H1 (cell line): ENCODE data around the gene BABAM2. TPM values are rescaled to one million over a fixed set of nuclear protein-coding genes. Genes with fewer than 3 reads are reported as not detected.

Experiments
- CTCF ChIA-PET: fragments of 300-600 bp; sonication (Branson Sonifier 250); formaldehyde crosslinking; loops from one replicate; lab custom pipeline; 2021; ENCODE audit not compliant: partially characterized antibody; lab: Charles Lee
- POLR2A ChIA-PET: fragments of 300-600 bp; sonication (Branson Sonifier 250); formaldehyde crosslinking; loops from one replicate; lab custom pipeline; 2021; ENCODE audit warnings: inconsistent platforms; ENCODE audit not compliant: partially characterized antibody; lab: Charles Lee
- DNase-seq, 2 experiments: peaks; one replicate each; pipeline versions ENCODE4 v3.0.0 to v3.0.0-alpha.2; 2010 to 2022; ENCODE audit warnings: low spot score in 2 of 2, low read depth in 1 of 2, mixed read lengths in 1 of 2
- FAIRE-seq: peaks from 2 replicates; lab custom pipeline; 2011; peaks lifted over from hg19 to GRCh38; lab: Jason Lieb, UNC
- H2AFZ ChIP-seq: 2 replicates; pipeline ENCODE4 v1.8.1; 2012; ENCODE audit warnings: low read length, inconsistent platforms
- H2AK5ac ChIP-seq: 2 replicates; pipeline ENCODE4 v1.6.1; 2013; ENCODE audit warnings: low read depth, low read length
- H2BK120ac ChIP-seq: replicated peaks from 2 replicates; pipeline ENCODE3; 2013; ENCODE audit warnings: low read depth, low read length, inconsistent platforms
- H2BK12ac ChIP-seq: 2 replicates; pipeline ENCODE4 v1.6.1; 2013; ENCODE audit warnings: low read depth, low read length
- H2BK15ac ChIP-seq: 2 replicates; pipeline ENCODE4 v1.6.1; 2013; ENCODE audit warnings: low read length
- H2BK20ac ChIP-seq: 2 replicates; pipeline ENCODE4 v1.6.1; 2013; ENCODE audit warnings: low read length
- H2BK5ac ChIP-seq: 2 replicates; pipeline ENCODE4 v1.6.1; 2013; ENCODE audit warnings: low read depth, low read length
- H3K14ac ChIP-seq: 2 replicates; pipeline ENCODE4 v1.6.1; 2013; ENCODE audit warnings: inconsistent platforms; ENCODE audit not compliant: insufficient read length
- H3K18ac ChIP-seq: 2 replicates; pipeline ENCODE4 v1.6.1; 2013; ENCODE audit warnings: low read length; ENCODE audit errors: extremely low read depth
- H3K23ac ChIP-seq: 2 replicates; pipeline ENCODE4 v1.6.1; 2013; ENCODE audit warnings: inconsistent platforms; ENCODE audit not compliant: insufficient read length
- H3K23me2 ChIP-seq: 2 replicates; pipeline ENCODE4 v1.6.1; 2013; ENCODE audit warnings: low read depth, low read length
- H3K27ac ChIP-seq: 2 replicates; pipeline ENCODE4 v1.6.1; 2011; ENCODE audit warnings: low read depth, low read length, inconsistent platforms
- H3K27me3 ChIP-seq, 4 experiments: replicated peaks in 1 of 4; 1 replicate in 1 of 4; 2 replicates in 3 of 4; pipeline versions ENCODE4 v1.6.1 to v1.8.1; 2011 to 2013; ENCODE audit warnings: low read length in 3 of 4, mild to moderate bottlenecking in 3 of 4, inconsistent platforms in 2 of 4, mixed read lengths in 2 of 4, moderate library complexity in 1 of 4; ENCODE audit not compliant: control insufficient read depth in 3 of 4, insufficient read depth in 3 of 4; ENCODE audit errors: extremely low read depth in 1 of 4
- H3K36me3 ChIP-seq, 4 experiments: 2 replicates each; pipeline versions ENCODE4 v1.6.1 to v1.8.1; 2011 to 2013; ENCODE audit warnings: mild to moderate bottlenecking in 4 of 4, low read length in 3 of 4, moderate library complexity in 2 of 4, control low read depth in 1 of 4, inconsistent platforms in 1 of 4; ENCODE audit not compliant: insufficient read depth in 4 of 4, control insufficient read depth in 2 of 4
- H3K4ac ChIP-seq: replicated peaks from 2 replicates; pipeline ENCODE3; 2013; ENCODE audit warnings: low read length, low read depth, mixed read lengths, inconsistent platforms; ENCODE audit not compliant: insufficient read length
- H3K4me1 ChIP-seq, 4 experiments: replicated peaks in 1 of 4; 1 replicate in 1 of 4; 2 replicates in 3 of 4; pipeline versions ENCODE4 v1.6.1 to v1.8.1; 2011 to 2013; ENCODE audit warnings: low read length in 3 of 4, inconsistent platforms in 2 of 4, mixed read lengths in 1 of 4; ENCODE audit not compliant: insufficient read depth in 4 of 4, control insufficient read depth in 3 of 4
- H3K4me2 ChIP-seq, 2 experiments: 2 replicates each; pipeline versions ENCODE4 v1.6.1 to v1.8.1; 2011 to 2013; ENCODE audit warnings: low read depth in 2 of 2, low read length in 2 of 2, control low read depth in 1 of 2, inconsistent platforms in 1 of 2, mild to moderate bottlenecking in 1 of 2; ENCODE audit not compliant: insufficient read depth in 1 of 2
- H3K4me3 ChIP-seq, 4 experiments: fragments of 200-600, 300-600 bp in 1 of 4; sonication (generic), shearing (Covaris generic), sonication (Bioruptor Twin) in 1 of 4; 2 replicates each; pipeline versions ENCODE4 v1.5.1 to v1.8.1; 2011 to 2016; ENCODE audit warnings: low read length in 4 of 4, low read depth in 3 of 4, control low read depth in 2 of 4, inconsistent platforms in 2 of 4, mild to moderate bottlenecking in 2 of 4, mixed read lengths in 1 of 4, moderate library complexity in 1 of 4; ENCODE audit not compliant: insufficient read depth in 2 of 4; ENCODE audit errors: extremely low read depth in 1 of 4
- H3K56ac ChIP-seq: replicated peaks from 2 replicates; pipeline ENCODE3; 2013; ENCODE audit warnings: low read depth, mild to moderate bottlenecking, mixed read lengths, low read length, inconsistent platforms; ENCODE audit not compliant: insufficient read length
- H3K79me1 ChIP-seq: 2 replicates; pipeline ENCODE4 v1.6.1; 2013; ENCODE audit warnings: low read depth, low read length, control low read depth
- H3K79me2 ChIP-seq, 2 experiments: 2 replicates each; pipeline versions ENCODE4 v1.6.1 to v1.8.1; 2012 to 2013; ENCODE audit warnings: low read length in 2 of 2, mild to moderate bottlenecking in 2 of 2, inconsistent platforms in 1 of 2; ENCODE audit not compliant: insufficient read depth in 2 of 2, control insufficient read depth in 1 of 2
- H3K9ac ChIP-seq, 4 experiments: replicated peaks in 1 of 4; 1 replicate in 1 of 4; 2 replicates in 3 of 4; pipeline versions ENCODE4 v1.6.1 to v1.8.1; 2011 to 2013; ENCODE audit warnings: low read depth in 3 of 4, low read length in 3 of 4, control low read depth in 2 of 4, mild to moderate bottlenecking in 2 of 4, moderate library complexity in 2 of 4, inconsistent platforms in 1 of 4; ENCODE audit errors: extremely low read depth in 1 of 4
- H3K9me3 ChIP-seq, 2 experiments: 2 replicates each; pipeline versions ENCODE4 v1.6.1 to v1.8.1; 2012 to 2013; ENCODE audit warnings: mild to moderate bottlenecking in 2 of 2, moderate library complexity in 2 of 2, control low read depth in 1 of 2, inconsistent platforms in 1 of 2, low read depth in 1 of 2, low read length in 1 of 2, mixed read lengths in 1 of 2; ENCODE audit not compliant: insufficient read depth in 2 of 2
- H4K20me1 ChIP-seq, 2 experiments: replicated peaks in 1 of 2; 2 replicates each; pipeline versions ENCODE3 to v1.8.1; 2011 to 2013; ENCODE audit warnings: inconsistent platforms in 2 of 2, low read length in 2 of 2, mild to moderate bottlenecking in 1 of 2; ENCODE audit not compliant: insufficient read depth in 2 of 2, control insufficient read depth in 1 of 2
- H4K5ac ChIP-seq: 2 replicates; pipeline ENCODE4 v1.6.1; 2013; ENCODE audit warnings: low read length, low read depth, mixed read lengths, inconsistent platforms; ENCODE audit not compliant: insufficient read length
- H4K8ac ChIP-seq: 2 replicates; pipeline ENCODE4 v1.8.0; 2013; ENCODE audit warnings: mild to moderate bottlenecking, moderate library complexity, low read length, inconsistent platforms; ENCODE audit not compliant: insufficient read depth; ENCODE audit errors: extremely low read depth
- H4K91ac ChIP-seq: replicated peaks from 2 replicates; pipeline ENCODE3; 2013; ENCODE audit warnings: low read length, mixed read lengths, inconsistent platforms; ENCODE audit not compliant: insufficient read length
- SRF ChIP-seq: IDR thresholded peaks from 2 replicates; pipeline ENCODE4 v1.6.1; 2011; ENCODE audit warnings: mild to moderate bottlenecking, low read depth, low read length, moderate library complexity
- WGBS, 2 experiments: shearing (Covaris generic) in 1 of 2; methylation state at CpG; one replicate each; pipeline versions ENCODE4 v1.1.6 to v1.1.7; 2013 to 2015; ENCODE audit warnings: low lambda C conversion rate in 2 of 2, mixed read lengths in 2 of 2, inconsistent platforms in 1 of 2, low coverage in 1 of 2, missing lambda C conversion rate in 1 of 2; ENCODE audit not compliant: insufficient replicate concordance in 2 of 2, insufficient coverage in 1 of 2, insufficient read length in 1 of 2; ENCODE audit errors: extremely low coverage in 1 of 2, missing lambda C conversion rate in 1 of 2; 5-methylcytosine and 5-hydroxymethylcytosine counted together
- polyA plus RNA-seq, 7 experiments: library from polyadenylated mRNA; depleted of rRNA in 3 of 7; stranded (reverse) in 5 of 7; unstranded in 2 of 7; fragments of >200 nt in 5 of 7; fragments of 200-250 nt in 2 of 7; gene quantifications; 1 replicate in 5 of 7; 2 replicates in 1 of 7; 4 replicates in 1 of 7; pipeline versions ENCODE4 v1.2.1 to v1.2.3, GENCODE V29; 2011 to 2013; ENCODE audit warnings: missing spikeins in 2 of 7, mixed read lengths in 2 of 7
- total RNA-seq: library from RNA; stranded (reverse); fragmentation: NEBNext Ultra II Directional; extraction: Animal tissue kit (Norgen Biotek cat#: 25700); gene quantifications from 2 replicates; pipeline ENCODE4 v1.2.1, GENCODE V29; 2021
- TF ChIP-seq, protein P1 (sequence below): IDR thresholded peaks from 2 replicates; pipeline ENCODE4 v1.6.1; 2012; ENCODE audit warnings: low read length, inconsistent platforms

BABAM2 gene
- total and polyA plus RNA-seq, 2 of the 8 experiments (the other 6 are each of a cell fraction or from before 2014, with no cell fraction given): 15.8 to 20.9 TPM

DNA sequence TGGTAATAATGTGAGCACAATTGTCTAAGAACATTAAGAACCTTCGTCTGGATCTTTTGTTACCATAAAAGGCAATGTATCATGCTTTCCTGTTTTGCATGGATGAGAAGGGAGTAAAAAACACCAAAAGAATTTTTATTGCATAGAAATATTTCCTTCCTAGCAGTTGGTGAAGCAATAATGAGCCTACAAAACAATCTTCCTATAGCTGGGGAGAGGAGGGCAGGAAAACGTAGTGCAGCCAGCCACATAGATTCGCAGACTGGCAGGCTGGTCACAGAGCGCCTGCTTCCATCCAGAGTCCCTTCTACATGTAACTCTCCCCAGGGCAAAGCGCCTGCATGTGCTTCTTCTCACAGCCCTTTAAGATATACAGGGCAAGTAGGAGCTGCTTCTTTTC is 190.4 kb downstream of the BABAM2 start:
- H2BK120ac ChIP-seq: no peak overlapping the region
- peaks cover 0 to 1% of the 10 kb centered on the region in 2 experiments for H4K20me1 ChIP-seq
- FAIRE-seq: no peak
- POLR2A ChIA-PET: interaction anchor here (0.5 kb wide), 1 partner anchor 24 kb away, joined by 4 read pairs; no protein-coding TSS in a partner anchor
- H3K18ac ChIP-seq: no peak overlapping the region
- TF ChIP-seq, protein P1, sequence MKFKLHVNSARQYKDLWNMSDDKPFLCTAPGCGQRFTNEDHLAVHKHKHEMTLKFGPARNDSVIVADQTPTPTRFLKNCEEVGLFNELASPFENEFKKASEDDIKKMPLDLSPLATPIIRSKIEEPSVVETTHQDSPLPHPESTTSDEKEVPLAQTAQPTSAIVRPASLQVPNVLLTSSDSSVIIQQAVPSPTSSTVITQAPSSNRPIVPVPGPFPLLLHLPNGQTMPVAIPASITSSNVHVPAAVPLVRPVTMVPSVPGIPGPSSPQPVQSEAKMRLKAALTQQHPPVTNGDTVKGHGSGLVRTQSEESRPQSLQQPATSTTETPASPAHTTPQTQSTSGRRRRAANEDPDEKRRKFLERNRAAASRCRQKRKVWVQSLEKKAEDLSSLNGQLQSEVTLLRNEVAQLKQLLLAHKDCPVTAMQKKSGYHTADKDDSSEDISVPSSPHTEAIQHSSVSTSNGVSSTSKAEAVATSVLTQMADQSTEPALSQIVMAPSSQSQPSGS: no peak
- TF ChIP-seq SRF: peak; percentile 78
- TF ChIP-seq, all 59 proteins: peak for 1
- Histone ChIP-seq H3K4me3 (no peak overlapping the region), H3K14ac (no peak overlapping the region), H3K79me1 (no peaks in the 10 kb centered on the region), H2BK5ac (no peak overlapping the region), H4K8ac (no peak overlapping the region), H3K36me3 (no peaks in the 10 kb centered on the region), H2BK20ac (no peak overlapping the region), H3K9me3 (no peaks in the 10 kb centered on the region), H3K27me3 (no peaks in the 10 kb centered on the region), H3K4me2 (no peak overlapping the region), H4K5ac (no peak overlapping the region), H2AFZ (no peak overlapping the region), H2BK12ac (no peak overlapping the region), H3K27ac (no peak overlapping the region), H3K23ac (no peak overlapping the region), H3K9ac (no peak overlapping the region), H3K4ac (no peak overlapping the region), H2AK5ac (no peak overlapping the region), H2BK15ac (no peak overlapping the region), H4K91ac (no peak overlapping the region), H3K4me1 (no peaks in the 10 kb centered on the region), H3K23me2 (peaks cover 1% of the 10 kb centered on the region; the same call in 1 of the 2 replicates), H3K79me2 (no peaks in the 10 kb centered on the region), H3K56ac (no peak overlapping the region)
- 75% methylated on average over 5 of the region's 5 CpGs; no CpG with 5 or more reads in 1 of the 2 experiments for WGBS, 2 experiments
- CTCF ChIA-PET: no interaction called here
- DNase-seq: no peak
